ENCODE measurements around the gene TRDMT1. TPM values are rescaled to one million over a fixed set of nuclear protein-coding genes. Genes with fewer than 3 reads are reported as not detected.
A peak's percentile ranks its signal among the peaks of the same experiment; 100 is the strongest.

The TRDMT1 gene
- total and polyA plus RNA-seq, 8 donors = 6.6 to 18.4 (median 12.7) TPM

DNA sequence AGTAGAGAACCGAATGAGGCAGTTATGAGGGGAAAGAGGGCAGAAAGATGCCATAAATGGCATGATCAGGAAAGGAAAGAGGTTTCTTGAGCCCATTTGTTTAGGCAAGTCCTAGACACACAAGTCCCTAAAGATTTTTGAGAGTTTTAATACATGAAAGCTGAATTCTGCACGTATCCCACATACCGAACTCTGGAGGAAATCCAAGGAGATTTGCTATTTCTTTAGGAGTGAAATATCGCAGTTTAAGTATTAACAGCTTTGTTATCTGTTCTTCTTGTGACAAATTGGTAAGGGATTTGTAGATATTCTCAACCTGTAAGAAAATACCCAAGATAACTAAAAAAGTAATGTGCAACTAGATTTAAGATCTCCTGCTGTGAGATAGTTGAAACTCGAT, 48.2 kb downstream of the TRDMT1 start:
- H3K9me3 ChIP-seq = no peaks in the 10 kb centered on the region
- TF ChIP-seq, protein P1, sequence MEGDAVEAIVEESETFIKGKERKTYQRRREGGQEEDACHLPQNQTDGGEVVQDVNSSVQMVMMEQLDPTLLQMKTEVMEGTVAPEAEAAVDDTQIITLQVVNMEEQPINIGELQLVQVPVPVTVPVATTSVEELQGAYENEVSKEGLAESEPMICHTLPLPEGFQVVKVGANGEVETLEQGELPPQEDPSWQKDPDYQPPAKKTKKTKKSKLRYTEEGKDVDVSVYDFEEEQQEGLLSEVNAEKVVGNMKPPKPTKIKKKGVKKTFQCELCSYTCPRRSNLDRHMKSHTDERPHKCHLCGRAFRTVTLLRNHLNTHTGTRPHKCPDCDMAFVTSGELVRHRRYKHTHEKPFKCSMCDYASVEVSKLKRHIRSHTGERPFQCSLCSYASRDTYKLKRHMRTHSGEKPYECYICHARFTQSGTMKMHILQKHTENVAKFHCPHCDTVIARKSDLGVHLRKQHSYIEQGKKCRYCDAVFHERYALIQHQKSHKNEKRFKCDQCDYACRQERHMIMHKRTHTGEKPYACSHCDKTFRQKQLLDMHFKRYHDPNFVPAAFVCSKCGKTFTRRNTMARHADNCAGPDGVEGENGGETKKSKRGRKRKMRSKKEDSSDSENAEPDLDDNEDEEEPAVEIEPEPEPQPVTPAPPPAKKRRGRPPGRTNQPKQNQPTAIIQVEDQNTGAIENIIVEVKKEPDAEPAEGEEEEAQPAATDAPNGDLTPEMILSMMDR (IDR thresholded peaks at IDR 0.05) = no peak
- no peaks in the 10 kb centered on the region for H3K36me3 ChIP-seq
- no peaks in the 10 kb centered on the region for H3K27me3 ChIP-seq
- intact Hi-C loops (cut with DNase I) = no loop called here
- no peak overlapping the region for H3K4me3 ChIP-seq
- DNase-seq = no peak
- H3K27ac ChIP-seq = no peak overlapping the region
- no peak for ATAC-seq
- H3K4me1 ChIP-seq = no peaks in the 10 kb centered on the region

DNA sequence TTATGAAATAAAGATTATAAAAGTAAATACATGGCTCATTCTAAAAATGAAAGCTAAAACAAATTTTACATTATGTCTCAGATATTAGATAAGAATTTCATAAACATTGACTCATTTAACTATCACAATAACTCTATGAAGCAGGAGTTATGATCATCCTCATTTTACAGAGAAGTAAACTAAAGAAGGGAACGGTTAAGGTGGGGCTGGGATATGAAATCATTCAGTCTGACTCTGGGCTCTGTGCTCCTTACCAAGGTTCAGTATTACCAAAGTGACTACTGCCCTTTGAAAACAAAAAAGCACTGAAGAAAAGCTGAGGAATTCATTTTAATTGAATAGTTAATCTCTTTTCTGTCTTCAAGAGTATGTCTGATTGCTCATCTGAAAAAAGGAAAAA, 49.8 kb downstream of the TRDMT1 start:
- DNase-seq (no peak), ATAC-seq (no peak)
- no peak overlapping the region for H3K4me3 ChIP-seq
- H3K4me1 ChIP-seq = no peaks in the 10 kb centered on the region
- H3K9me3 ChIP-seq = no peaks in the 10 kb centered on the region
- H3K27ac ChIP-seq = no peak overlapping the region
- intact Hi-C loops (cut with DNase I) = no loop called here
- no peaks in the 10 kb centered on the region for H3K27me3 ChIP-seq
- TF ChIP-seq, protein P1 (IDR thresholded peaks at IDR 0.05) = no peak
- H3K36me3 ChIP-seq = no peaks in the 10 kb centered on the region

DNA sequence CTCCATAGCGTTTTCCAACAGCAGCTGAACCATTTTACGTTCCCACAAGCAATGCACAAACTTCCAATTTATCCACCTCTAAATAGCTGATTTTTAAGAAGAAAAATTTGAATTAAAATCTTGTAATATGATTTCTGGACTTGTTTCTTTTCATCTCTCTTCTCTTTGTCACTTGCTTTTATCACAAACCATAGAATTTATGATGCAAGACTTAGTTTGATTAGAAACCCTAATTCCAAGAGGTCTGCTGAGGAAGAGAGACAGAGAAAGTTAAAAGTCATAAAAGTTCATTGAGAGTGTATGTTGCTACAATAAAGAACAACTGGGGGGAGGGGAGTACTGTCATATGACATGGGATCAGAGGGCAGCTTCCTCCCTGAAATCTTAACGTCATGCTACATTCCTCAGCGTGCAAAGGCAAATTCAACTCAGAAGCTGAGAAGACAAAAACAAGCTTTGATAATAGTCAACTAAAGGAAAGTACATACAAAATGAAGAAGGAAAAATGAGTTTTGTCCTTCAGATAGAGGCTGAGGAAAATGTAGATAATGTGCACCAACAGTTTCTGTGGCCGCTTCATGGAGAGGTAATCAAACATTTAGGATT, 53.5 kb downstream of the TRDMT1 start:
- Histone ChIP-seq H3K27ac (no peak overlapping the region), H3K4me3 (no peak overlapping the region), H3K4me1 (no peaks in the 10 kb centered on the region), H3K9me3 (no peaks in the 10 kb centered on the region), H3K36me3 (no peaks in the 10 kb centered on the region), H3K27me3 (no peaks in the 10 kb centered on the region)
- DNase-seq = peak in 1 of 4 donors; percentile 38
- intact Hi-C loops (cut with DNase I) = no loop called here
- TF ChIP-seq, protein P1 (IDR thresholded peaks at IDR 0.05) = no peak
- peak; percentile 31 for ATAC-seq

DNA sequence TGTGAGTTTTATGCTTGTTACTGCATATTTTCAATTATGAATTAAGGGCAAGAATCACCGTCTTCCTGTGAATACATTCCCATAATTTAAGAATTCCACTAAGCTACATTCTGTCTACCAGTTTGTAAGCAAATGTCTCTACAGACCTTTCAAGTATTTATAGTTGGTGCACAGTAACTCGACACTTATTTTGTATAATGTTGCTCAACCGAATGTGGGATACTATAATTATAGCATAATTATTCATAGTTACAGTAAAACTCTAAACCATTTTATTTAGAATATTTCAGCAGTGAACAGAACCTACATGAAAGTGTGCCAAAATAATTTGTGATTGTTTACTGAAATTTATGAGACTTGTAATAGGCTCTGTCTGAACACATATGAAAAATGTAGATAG, 54.6 kb downstream of the TRDMT1 start:
- Histone ChIP-seq H3K27ac (no peak overlapping the region), H3K27me3 (no peaks in the 10 kb centered on the region), H3K4me3 (no peak overlapping the region), H3K4me1 (no peaks in the 10 kb centered on the region), H3K9me3 (no peaks in the 10 kb centered on the region), H3K36me3 (no peaks in the 10 kb centered on the region)
- ATAC-seq (no peak), DNase-seq (no peak)
- intact Hi-C loops (cut with DNase I) = no loop called here
- TF ChIP-seq, protein P1 (IDR thresholded peaks at IDR 0.05) = no peak

DNA sequence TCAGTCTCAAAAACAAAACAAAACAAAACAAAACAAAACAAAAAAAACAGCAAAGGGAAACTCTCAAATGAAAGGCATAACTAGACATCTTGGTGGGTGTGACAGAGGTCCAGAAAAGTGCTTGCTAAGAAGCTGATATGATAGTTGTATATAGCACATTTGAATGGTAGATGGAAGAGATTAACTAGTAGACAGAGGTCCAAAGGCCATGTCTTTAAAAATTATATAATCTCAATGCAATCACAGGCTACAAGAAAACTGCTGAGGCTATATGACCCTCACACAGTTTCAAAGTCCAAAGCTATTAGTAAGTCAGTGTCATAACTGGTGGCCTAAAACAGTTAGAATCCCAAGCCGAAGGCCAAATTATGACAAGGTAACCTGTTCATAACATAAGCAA, 56.2 kb downstream of the TRDMT1 start:
- no peaks in the 10 kb centered on the region for H3K36me3 ChIP-seq
- H3K27me3 ChIP-seq = no peaks in the 10 kb centered on the region
- intact Hi-C loops (cut with DNase I) = no loop called here
- H3K27ac ChIP-seq = no peak overlapping the region
- no peak for DNase-seq
- H3K4me1 ChIP-seq = no peaks in the 10 kb centered on the region
- H3K4me3 ChIP-seq = no peak overlapping the region
- H3K9me3 ChIP-seq = no peaks in the 10 kb centered on the region
- ATAC-seq = no peak
- TF ChIP-seq, protein P1 (IDR thresholded peaks at IDR 0.05) = no peak

Measured in left lung (tissue), 10 donors.